22Rv1 (cell line): ENCODE data around the gene DDX17.

Experiments used
- H3K27ac ChIP-seq: fragments of 450-650 bp; 2 replicates; pipeline ENCODE4 v1.5.1; 2017
- CTCF ChIP-seq: fragments of 450-650 bp; IDR thresholded peaks from 2 replicates; pipeline ENCODE4 v1.5.1; 2017; ENCODE audit warnings: mild to moderate bottlenecking
- ZFX ChIP-seq: fragments of 450-650 bp; IDR thresholded peaks from 2 replicates; pipeline ENCODE4 v1.6.1; 2017; ENCODE audit warnings: antibody characterized with exemption, borderline replicate concordance

Gene DDX17

GRCh38 chr22:38455530-38456271, 50.4 kb downstream of the DDX17 start:
- no peak for TF ChIP-seq ZFX
- TF ChIP-seq CTCF: no peak
- H3K27ac ChIP-seq: no peak overlapping the region

GRCh38 chr22:38455076-38455529, 51.0 kb downstream of the DDX17 start, which contains the start of gene KCNJ4:
KCNJ4 (minus strand) TSS chr22:38455199; CDS start chr22:38428132, 27,067 bp downstream.
- H3K27ac ChIP-seq: no peak within 1 kb of the TSS
- TF ChIP-seq ZFX: no peak
- TF ChIP-seq CTCF: no peak

- no peak for TF ChIP-seq CTCF
- no peak for TF ChIP-seq ZFX
- H3K27ac ChIP-seq: no peak overlapping the region
These were observed 51.6 kb downstream of the DDX17 start for GRCh38 chr22:38454353-38455075.

- no peak overlapping the region for H3K27ac ChIP-seq
- TF ChIP-seq ZFX: no peak
- TF ChIP-seq CTCF: no peak
These were observed 52.1 kb downstream of the DDX17 start for GRCh38 chr22:38453996-38454352.

- no peak overlapping the region for H3K27ac ChIP-seq
- no peak for TF ChIP-seq CTCF
- no peak for TF ChIP-seq ZFX
These were observed 52.9 kb downstream of the DDX17 start for GRCh38 chr22:38453066-38453672.

GRCh38 chr22:38452373-38453065, 53.6 kb downstream of the DDX17 start:
- H3K27ac ChIP-seq: no peak overlapping the region
- TF ChIP-seq CTCF: no peak
- TF ChIP-seq ZFX: no peak
